ENCODE data around the gene ACVRL1. TPM values are rescaled to one million over a fixed set of nuclear protein-coding genes. Genes with fewer than 3 reads are reported as not detected.

ACVRL1 gene
- total and polyA plus RNA-seq, 10 of the 15 experiments (the other 5 are each of a cell fraction or from before 2014, with no cell fraction given): not detected

DNA sequence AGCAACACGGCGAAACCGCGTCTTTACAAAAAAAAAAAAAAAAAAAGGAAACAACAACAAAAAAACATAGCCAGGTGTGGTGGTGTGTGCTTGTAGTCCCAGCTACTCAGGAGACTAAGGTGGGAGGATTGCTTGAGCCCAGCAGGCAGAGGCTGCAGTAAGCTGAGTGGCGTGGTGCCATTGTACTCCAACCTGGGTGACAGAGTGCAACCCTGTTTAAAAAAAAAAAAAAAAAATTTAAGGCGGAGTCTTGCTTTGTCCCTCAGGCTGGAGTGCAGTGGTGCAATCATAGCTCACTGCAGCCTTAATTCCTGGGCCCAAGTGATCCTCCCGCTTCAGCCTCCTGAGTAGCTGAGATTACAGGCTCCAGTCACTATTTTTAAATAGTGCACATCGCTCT, 40.5 kb upstream of the ACVRL1 start:
- ChIA-PET CTCF (interaction anchor here (0.7 kb wide), 2 partner anchors 273 to 325 kb away, joined by 3 read pairs; no protein-coding TSS in a partner anchor), SMC1A (ENCODE audit: uncharacterized antibody, unreplicated experiment) (no interaction called here), POLR2A (no interaction called here), RAD21 (ENCODE audit: unreplicated experiment) (no interaction called here)
- no peaks in the 10 kb centered on the region for H3K4me1 ChIP-seq (ENCODE audit: control insufficient read depth, insufficient read depth, low read length)
- no peaks in the 10 kb centered on the region for H3K36me3 ChIP-seq (ENCODE audit: control insufficient read depth in 2 of 2, insufficient read depth in 2 of 2, low read length in 1 of 2)
- no peak overlapping the region for H3K4me2 ChIP-seq (ENCODE audit: control insufficient read depth, insufficient read depth)
- 35% methylated on average over 5 of the region's 8 CpGs for WGBS (ENCODE audit: insufficient coverage, insufficient replicate concordance, low lambda C conversion rate, missing lambda C conversion rate)
- no peaks in the 10 kb centered on the region for H3K79me2 ChIP-seq (ENCODE audit: control insufficient read depth, insufficient read depth, low read length)
- H2AFZ ChIP-seq (ENCODE audit: control insufficient read depth, low read depth, low read length): no peak overlapping the region
- H3K9ac ChIP-seq (ENCODE audit: control insufficient read depth, insufficient read depth, low read length): no peak overlapping the region
- BruUV-seq (replicated peaks): no TSS peak
- H3K9me3 ChIP-seq (replicated peaks; ENCODE audit: control insufficient read depth, insufficient read depth, low read length): no peaks in the 10 kb centered on the region
- in situ Hi-C loops (cut with MboI) (no loop called here), intact Hi-C loops (cut with micrococcal nuclease; ENCODE audit: unreplicated experiment) (no loop called here)
- no peak for TF ChIP-seq NRF1 (conservative IDR thresholded peaks at IDR 0.05; ENCODE audit: low read depth, low read length)
- TF ChIP-seq, protein P1, sequence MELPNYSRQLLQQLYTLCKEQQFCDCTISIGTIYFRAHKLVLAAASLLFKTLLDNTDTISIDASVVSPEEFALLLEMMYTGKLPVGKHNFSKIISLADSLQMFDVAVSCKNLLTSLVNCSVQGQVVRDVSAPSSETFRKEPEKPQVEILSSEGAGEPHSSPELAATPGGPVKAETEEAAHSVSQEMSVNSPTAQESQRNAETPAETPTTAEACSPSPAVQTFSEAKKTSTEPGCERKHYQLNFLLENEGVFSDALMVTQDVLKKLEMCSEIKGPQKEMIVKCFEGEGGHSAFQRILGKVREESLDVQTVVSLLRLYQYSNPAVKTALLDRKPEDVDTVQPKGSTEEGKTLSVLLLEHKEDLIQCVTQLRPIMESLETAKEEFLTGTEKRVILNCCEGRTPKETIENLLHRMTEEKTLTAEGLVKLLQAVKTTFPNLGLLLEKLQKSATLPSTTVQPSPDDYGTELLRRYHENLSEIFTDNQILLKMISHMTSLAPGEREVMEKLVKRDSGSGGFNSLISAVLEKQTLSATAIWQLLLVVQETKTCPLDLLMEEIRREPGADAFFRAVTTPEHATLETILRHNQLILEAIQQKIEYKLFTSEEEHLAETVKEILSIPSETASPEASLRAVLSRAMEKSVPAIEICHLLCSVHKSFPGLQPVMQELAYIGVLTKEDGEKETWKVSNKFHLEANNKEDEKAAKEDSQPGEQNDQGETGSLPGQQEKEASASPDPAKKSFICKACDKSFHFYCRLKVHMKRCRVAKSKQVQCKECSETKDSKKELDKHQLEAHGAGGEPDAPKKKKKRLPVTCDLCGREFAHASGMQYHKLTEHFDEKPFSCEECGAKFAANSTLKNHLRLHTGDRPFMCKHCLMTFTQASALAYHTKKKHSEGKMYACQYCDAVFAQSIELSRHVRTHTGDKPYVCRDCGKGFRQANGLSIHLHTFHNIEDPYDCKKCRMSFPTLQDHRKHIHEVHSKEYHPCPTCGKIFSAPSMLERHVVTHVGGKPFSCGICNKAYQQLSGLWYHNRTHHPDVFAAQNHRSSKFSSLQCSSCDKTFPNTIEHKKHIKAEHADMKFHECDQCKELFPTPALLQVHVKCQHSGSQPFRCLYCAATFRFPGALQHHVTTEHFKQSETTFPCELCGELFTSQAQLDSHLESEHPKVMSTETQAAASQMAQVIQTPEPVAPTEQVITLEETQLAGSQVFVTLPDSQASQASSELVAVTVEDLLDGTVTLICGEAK (IDR thresholded peaks at IDR 0.05; ENCODE audit: borderline replicate concordance): no peak
- no peak for TF ChIP-seq WRNIP1 (IDR thresholded peaks at IDR 0.05; ENCODE audit: borderline replicate concordance, low read depth, low read length)
- TF ChIP-seq, protein P2, sequence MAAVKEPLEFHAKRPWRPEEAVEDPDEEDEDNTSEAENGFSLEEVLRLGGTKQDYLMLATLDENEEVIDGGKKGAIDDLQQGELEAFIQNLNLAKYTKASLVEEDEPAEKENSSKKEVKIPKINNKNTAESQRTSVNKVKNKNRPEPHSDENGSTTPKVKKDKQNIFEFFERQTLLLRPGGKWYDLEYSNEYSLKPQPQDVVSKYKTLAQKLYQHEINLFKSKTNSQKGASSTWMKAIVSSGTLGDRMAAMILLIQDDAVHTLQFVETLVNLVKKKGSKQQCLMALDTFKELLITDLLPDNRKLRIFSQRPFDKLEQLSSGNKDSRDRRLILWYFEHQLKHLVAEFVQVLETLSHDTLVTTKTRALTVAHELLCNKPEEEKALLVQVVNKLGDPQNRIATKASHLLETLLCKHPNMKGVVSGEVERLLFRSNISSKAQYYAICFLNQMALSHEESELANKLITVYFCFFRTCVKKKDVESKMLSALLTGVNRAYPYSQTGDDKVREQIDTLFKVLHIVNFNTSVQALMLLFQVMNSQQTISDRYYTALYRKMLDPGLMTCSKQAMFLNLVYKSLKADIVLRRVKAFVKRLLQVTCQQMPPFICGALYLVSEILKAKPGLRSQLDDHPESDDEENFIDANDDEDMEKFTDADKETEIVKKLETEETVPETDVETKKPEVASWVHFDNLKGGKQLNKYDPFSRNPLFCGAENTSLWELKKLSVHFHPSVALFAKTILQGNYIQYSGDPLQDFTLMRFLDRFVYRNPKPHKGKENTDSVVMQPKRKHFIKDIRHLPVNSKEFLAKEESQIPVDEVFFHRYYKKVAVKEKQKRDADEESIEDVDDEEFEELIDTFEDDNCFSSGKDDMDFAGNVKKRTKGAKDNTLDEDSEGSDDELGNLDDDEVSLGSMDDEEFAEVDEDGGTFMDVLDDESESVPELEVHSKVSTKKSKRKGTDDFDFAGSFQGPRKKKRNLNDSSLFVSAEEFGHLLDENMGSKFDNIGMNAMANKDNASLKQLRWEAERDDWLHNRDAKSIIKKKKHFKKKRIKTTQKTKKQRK (IDR thresholded peaks at IDR 0.05; ENCODE audit: low read depth, low read length): no peak
- no peak for TF ChIP-seq ZNF24 (IDR thresholded peaks at IDR 0.05)
- TF ChIP-seq HDAC2 (IDR thresholded peaks at IDR 0.05): no peak
- TF ChIP-seq RAD51 (IDR thresholded peaks at IDR 0.05): no peak
- no peak for TF ChIP-seq RCOR1 (conservative IDR thresholded peaks at IDR 0.05; ENCODE audit: low read depth, low read length)
- TF ChIP-seq KAT2A (conservative IDR thresholded peaks at IDR 0.05; ENCODE audit: control insufficient read depth, low read depth, low read length): no peak
- TF ChIP-seq, protein P3, sequence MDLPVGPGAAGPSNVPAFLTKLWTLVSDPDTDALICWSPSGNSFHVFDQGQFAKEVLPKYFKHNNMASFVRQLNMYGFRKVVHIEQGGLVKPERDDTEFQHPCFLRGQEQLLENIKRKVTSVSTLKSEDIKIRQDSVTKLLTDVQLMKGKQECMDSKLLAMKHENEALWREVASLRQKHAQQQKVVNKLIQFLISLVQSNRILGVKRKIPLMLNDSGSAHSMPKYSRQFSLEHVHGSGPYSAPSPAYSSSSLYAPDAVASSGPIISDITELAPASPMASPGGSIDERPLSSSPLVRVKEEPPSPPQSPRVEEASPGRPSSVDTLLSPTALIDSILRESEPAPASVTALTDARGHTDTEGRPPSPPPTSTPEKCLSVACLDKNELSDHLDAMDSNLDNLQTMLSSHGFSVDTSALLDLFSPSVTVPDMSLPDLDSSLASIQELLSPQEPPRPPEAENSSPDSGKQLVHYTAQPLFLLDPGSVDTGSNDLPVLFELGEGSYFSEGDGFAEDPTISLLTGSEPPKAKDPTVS (IDR thresholded peaks at IDR 0.05; ENCODE audit: low read depth, low read length): no peak
- TF ChIP-seq SUZ12 (IDR thresholded peaks at IDR 0.05; ENCODE audit: unreplicated experiment): no peak
- TF ChIP-seq PML (IDR thresholded peaks at IDR 0.05; ENCODE audit: low read length): no peak
- H3K27ac ChIP-seq (ENCODE audit: control insufficient read depth, insufficient read depth): no peak overlapping the region
- H3K27me3 ChIP-seq (replicated peaks in 1 of 2; ENCODE audit: control insufficient read depth in 2 of 2, insufficient read depth in 2 of 2, low read length in 1 of 2): peaks cover 20 to 21% of the 10 kb centered on the region in 2 experiments
- no peak overlapping the region for H3K4me3 ChIP-seq
- ATAC-seq (no peak), FAIRE-seq (no peak), DNase-seq (ENCODE audit: low read depth, low spot score) (no peak)
- H4K20me1 ChIP-seq (ENCODE audit: control insufficient read depth, insufficient read depth): no peaks in the 10 kb centered on the region

Data from GM12878 (cell line).